Hepatocyte (in vitro differentiated cells): Measurements from ENCODE around the gene SAMD3.

Experiments used
- CTCF ChIP-seq: fragments of 200-600 bp; sonication (generic); IDR thresholded peaks from 2 replicates; pipeline ENCODE4 v1.5.1; 2016; ENCODE audit warnings: antibody characterized with exemption, mild to moderate bottlenecking; ENCODE audit not compliant: poor library complexity
- EZH2 ChIP-seq: fragments of 200-600 bp; sonication (generic); IDR thresholded peaks from 2 replicates; pipeline ENCODE4 v1.6.1; 2016; ENCODE audit warnings: antibody characterized with exemption, mild to moderate bottlenecking, borderline replicate concordance
- EZH2phosphoT487 ChIP-seq: fragments of 200-600 bp; sonication (generic); IDR thresholded peaks from one replicate; pipeline ENCODE4 v1.6.1; 2018; ENCODE audit warnings: antibody characterized with exemption, mild to moderate bottlenecking, low read depth, moderate library complexity; ENCODE audit not compliant: unreplicated experiment, severe bottlenecking

DNA sequence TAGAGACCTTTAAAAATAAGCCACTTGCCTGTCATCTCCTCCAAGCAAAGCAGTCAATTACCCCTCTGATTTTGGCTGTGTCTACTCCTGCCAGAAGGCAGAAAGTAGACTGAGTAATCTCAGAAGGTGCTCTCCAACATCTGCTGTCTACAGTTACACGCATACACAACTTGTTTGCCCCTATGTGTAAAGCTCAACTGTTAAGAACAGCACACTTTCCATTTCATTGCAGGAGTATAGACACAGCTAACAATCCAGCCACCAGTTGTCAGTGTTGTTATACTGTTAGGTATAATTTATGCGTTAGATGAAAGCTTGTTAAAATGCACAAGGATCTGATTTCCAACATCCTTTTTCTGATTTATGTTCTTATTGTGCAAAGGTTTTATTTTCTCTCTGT, 88.2 kb downstream of the SAMD3 start:
- TF ChIP-seq CTCF (peak; percentile 15), EZH2phosphoT487 (no peak), EZH2 (no peak)
